HCT116 (cell line): ENCODE results near the gene RPL18.
"Not testable (repeated sequence)": the region's sequence is repeated elsewhere in the genome, so short reads cannot be mapped to it uniquely, and the experiment has no call there.

ENCODE experiments used
- CEBPB ChIP-seq: IDR thresholded peaks from 2 replicates; pipeline ENCODE4 v1.6.1; 2012; ENCODE audit warnings: low read depth
- EZH2 ChIP-seq: fragments of 200-600 bp; sonication (generic); IDR thresholded peaks from 2 replicates; pipeline ENCODE4 v1.6.1; 2017; ENCODE audit warnings: antibody characterized with exemption, mixed run types
- EZH2phosphoT487 ChIP-seq: fragments of 200-600 bp; IDR thresholded peaks from 2 replicates; pipeline ENCODE4 v1.6.1; 2018; ENCODE audit warnings: antibody characterized with exemption, borderline replicate concordance
- JUND ChIP-seq: IDR thresholded peaks from 2 replicates; pipeline ENCODE4 v1.6.1; 2012
- POLR2A ChIP-seq: IDR thresholded peaks from 2 replicates; pipeline ENCODE4 v1.7.0; 2011; ENCODE audit warnings: borderline replicate concordance; ENCODE audit not compliant: insufficient read depth, insufficient read length; ENCODE audit errors: extremely low read depth
- RAD21 ChIP-seq: IDR thresholded peaks from 2 replicates; pipeline ENCODE4 v1.6.1; 2012; ENCODE audit warnings: low read depth, mild to moderate bottlenecking
- TCF7L2 ChIP-seq: IDR thresholded peaks from 2 replicates; pipeline ENCODE4 v1.7.0; 2011; ENCODE audit warnings: borderline replicate concordance, inconsistent platforms; ENCODE audit not compliant: insufficient read depth, insufficient read length; ENCODE audit errors: extremely low read depth
- TF ChIP-seq, protein P1 (sequence below), 3 experiments: fragments of 200-600 bp in 1 of 3; sonication (generic) in 1 of 3; IDR thresholded peaks in 2 of 3; conservative IDR thresholded peaks in 1 of 3; 2 replicates each; pipeline ENCODE4 v1.5.1; 2012 to 2017; ENCODE audit warnings: low read depth in 2 of 3, low read length in 2 of 3, antibody characterized with exemption in 1 of 3, borderline replicate concordance in 1 of 3, control low read depth in 1 of 3, mild to moderate bottlenecking in 1 of 3, mixed read lengths in 1 of 3, mixed run types in 1 of 3, moderate library complexity in 1 of 3; ENCODE audit not compliant: insufficient read depth in 1 of 3
- TF ChIP-seq, protein P2 (sequence below): IDR thresholded peaks from 2 replicates; pipeline ENCODE4 v1.6.1; 2011; ENCODE audit warnings: mild to moderate bottlenecking, low read length, moderate library complexity; ENCODE audit not compliant: insufficient replicate concordance; ENCODE audit errors: extremely low read depth
- TF ChIP-seq, protein P3 (sequence below): IDR thresholded peaks from 2 replicates; pipeline ENCODE4 v1.6.1; 2012; ENCODE audit warnings: low read depth
- TF ChIP-seq, protein P4 (sequence below): IDR thresholded peaks from 2 replicates; pipeline ENCODE4 v1.6.1; 2012

DNA sequence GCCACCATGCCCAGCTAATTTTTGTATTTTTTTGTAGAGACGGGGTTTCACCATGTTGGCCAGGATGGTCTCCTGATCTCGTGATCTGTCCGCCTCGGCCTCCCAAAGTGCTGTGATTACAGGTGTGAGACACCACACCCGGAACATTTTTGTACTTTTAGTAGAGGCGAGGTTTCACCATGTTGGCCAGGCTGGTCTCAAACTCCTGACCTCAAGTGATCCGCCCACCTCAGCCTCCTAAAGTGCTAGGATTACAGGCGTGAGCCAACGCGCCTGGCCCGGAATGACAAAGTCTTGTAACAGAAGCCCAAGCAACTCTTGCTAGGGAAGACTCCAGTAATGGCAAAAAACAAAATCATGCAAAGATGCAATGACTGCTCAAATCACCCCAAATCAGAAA lies 13.3 kb upstream of the RPL18 start:
- TF ChIP-seq, protein P1, sequence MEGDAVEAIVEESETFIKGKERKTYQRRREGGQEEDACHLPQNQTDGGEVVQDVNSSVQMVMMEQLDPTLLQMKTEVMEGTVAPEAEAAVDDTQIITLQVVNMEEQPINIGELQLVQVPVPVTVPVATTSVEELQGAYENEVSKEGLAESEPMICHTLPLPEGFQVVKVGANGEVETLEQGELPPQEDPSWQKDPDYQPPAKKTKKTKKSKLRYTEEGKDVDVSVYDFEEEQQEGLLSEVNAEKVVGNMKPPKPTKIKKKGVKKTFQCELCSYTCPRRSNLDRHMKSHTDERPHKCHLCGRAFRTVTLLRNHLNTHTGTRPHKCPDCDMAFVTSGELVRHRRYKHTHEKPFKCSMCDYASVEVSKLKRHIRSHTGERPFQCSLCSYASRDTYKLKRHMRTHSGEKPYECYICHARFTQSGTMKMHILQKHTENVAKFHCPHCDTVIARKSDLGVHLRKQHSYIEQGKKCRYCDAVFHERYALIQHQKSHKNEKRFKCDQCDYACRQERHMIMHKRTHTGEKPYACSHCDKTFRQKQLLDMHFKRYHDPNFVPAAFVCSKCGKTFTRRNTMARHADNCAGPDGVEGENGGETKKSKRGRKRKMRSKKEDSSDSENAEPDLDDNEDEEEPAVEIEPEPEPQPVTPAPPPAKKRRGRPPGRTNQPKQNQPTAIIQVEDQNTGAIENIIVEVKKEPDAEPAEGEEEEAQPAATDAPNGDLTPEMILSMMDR (IDR thresholded peaks at IDR 0.05 in 2 of 3, conservative IDR thresholded peaks at IDR 0.05 in 1 of 3; ENCODE audit: borderline replicate concordance in 1 of 3, insufficient read depth in 1 of 3, low read depth in 2 of 3, low read length in 2 of 3) = not testable (repeated sequence)
- TF ChIP-seq TCF7L2, EZH2, EZH2phosphoT487, RAD21, CEBPB, POLR2A, JUND: not testable (repeated sequence)
- TF ChIP-seq, protein P2, sequence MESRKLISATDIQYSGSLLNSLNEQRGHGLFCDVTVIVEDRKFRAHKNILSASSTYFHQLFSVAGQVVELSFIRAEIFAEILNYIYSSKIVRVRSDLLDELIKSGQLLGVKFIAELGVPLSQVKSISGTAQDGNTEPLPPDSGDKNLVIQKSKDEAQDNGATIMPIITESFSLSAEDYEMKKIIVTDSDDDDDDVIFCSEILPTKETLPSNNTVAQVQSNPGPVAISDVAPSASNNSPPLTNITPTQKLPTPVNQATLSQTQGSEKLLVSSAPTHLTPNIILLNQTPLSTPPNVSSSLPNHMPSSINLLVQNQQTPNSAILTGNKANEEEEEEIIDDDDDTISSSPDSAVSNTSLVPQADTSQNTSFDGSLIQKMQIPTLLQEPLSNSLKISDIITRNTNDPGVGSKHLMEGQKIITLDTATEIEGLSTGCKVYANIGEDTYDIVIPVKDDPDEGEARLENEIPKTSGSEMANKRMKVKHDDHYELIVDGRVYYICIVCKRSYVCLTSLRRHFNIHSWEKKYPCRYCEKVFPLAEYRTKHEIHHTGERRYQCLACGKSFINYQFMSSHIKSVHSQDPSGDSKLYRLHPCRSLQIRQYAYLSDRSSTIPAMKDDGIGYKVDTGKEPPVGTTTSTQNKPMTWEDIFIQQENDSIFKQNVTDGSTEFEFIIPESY = not testable (repeated sequence)
- TF ChIP-seq, protein P3, sequence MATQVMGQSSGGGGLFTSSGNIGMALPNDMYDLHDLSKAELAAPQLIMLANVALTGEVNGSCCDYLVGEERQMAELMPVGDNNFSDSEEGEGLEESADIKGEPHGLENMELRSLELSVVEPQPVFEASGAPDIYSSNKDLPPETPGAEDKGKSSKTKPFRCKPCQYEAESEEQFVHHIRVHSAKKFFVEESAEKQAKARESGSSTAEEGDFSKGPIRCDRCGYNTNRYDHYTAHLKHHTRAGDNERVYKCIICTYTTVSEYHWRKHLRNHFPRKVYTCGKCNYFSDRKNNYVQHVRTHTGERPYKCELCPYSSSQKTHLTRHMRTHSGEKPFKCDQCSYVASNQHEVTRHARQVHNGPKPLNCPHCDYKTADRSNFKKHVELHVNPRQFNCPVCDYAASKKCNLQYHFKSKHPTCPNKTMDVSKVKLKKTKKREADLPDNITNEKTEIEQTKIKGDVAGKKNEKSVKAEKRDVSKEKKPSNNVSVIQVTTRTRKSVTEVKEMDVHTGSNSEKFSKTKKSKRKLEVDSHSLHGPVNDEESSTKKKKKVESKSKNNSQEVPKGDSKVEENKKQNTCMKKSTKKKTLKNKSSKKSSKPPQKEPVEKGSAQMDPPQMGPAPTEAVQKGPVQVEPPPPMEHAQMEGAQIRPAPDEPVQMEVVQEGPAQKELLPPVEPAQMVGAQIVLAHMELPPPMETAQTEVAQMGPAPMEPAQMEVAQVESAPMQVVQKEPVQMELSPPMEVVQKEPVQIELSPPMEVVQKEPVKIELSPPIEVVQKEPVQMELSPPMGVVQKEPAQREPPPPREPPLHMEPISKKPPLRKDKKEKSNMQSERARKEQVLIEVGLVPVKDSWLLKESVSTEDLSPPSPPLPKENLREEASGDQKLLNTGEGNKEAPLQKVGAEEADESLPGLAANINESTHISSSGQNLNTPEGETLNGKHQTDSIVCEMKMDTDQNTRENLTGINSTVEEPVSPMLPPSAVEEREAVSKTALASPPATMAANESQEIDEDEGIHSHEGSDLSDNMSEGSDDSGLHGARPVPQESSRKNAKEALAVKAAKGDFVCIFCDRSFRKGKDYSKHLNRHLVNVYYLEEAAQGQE = not testable (repeated sequence)
- TF ChIP-seq, protein P4, sequence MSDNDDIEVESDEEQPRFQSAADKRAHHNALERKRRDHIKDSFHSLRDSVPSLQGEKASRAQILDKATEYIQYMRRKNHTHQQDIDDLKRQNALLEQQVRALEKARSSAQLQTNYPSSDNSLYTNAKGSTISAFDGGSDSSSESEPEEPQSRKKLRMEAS = not testable (repeated sequence)
